GM23338 (cell line): ENCODE data around the gene FCRLA.

ENCODE experiments used
- CREB1 ChIP-seq: fragments of 250-450 bp; sonication (Bioruptor Pico); IDR thresholded peaks from 2 replicates; pipeline ENCODE4 v1.5.0; 2020; ENCODE audit warnings: low read depth, mild to moderate bottlenecking, moderate library complexity
- CTCF ChIP-seq, 2 experiments: fragments of 200-600 bp in 1 of 2; sonication (generic) in 1 of 2; conservative IDR thresholded peaks; 2 replicates each; pipeline versions ENCODE4 v1.5.1 to v1.6.1; 2016 to 2017; ENCODE audit warnings: antibody characterized with exemption in 2 of 2, low read depth in 2 of 2, mild to moderate bottlenecking in 2 of 2, moderate library complexity in 1 of 2
- EZH2 ChIP-seq: fragments of 200-600 bp; sonication (generic); IDR thresholded peaks from one replicate; pipeline ENCODE4 v1.8.0; 2017; ENCODE audit warnings: antibody characterized with exemption, mild to moderate bottlenecking, low read depth; ENCODE audit not compliant: unreplicated experiment
- EZH2phosphoT487 ChIP-seq: fragments of 200-600 bp; sonication (generic); IDR thresholded peaks from one replicate; pipeline ENCODE4 v1.8.1; 2018; ENCODE audit warnings: antibody characterized with exemption; ENCODE audit not compliant: unreplicated experiment
- JUNB ChIP-seq: IDR thresholded peaks from one replicate; pipeline ENCODE4 v1.6.1; 2016; ENCODE audit warnings: antibody characterized with exemption; ENCODE audit not compliant: unreplicated experiment
- NANOG ChIP-seq: IDR thresholded peaks from 2 replicates; pipeline ENCODE4 v1.6.1; 2016; ENCODE audit warnings: antibody characterized with exemption, borderline replicate concordance
- POLR2AphosphoS5 ChIP-seq: IDR thresholded peaks from 2 replicates; pipeline ENCODE4 v1.6.1; 2016; ENCODE audit warnings: antibody characterized with exemption, low read depth
- REST ChIP-seq: IDR thresholded peaks from one replicate; pipeline ENCODE4 v1.6.1; 2018; ENCODE audit warnings: antibody characterized with exemption; ENCODE audit not compliant: unreplicated experiment
- STAT1 ChIP-seq: IDR thresholded peaks from one replicate; pipeline ENCODE4 v1.6.1; 2016; ENCODE audit warnings: antibody characterized with exemption; ENCODE audit not compliant: unreplicated experiment
- ZNF114 ChIP-seq: fragments of 250-450 bp; sonication (Bioruptor Pico); IDR thresholded peaks from 2 replicates; pipeline ENCODE4 v1.5.0; 2020; ENCODE audit warnings: mild to moderate bottlenecking, moderate library complexity
- ZNF331 ChIP-seq: fragments of 250-450 bp; sonication (Bioruptor Pico); IDR thresholded peaks from 2 replicates; pipeline ENCODE4 v1.5.0; 2020; ENCODE audit warnings: low read depth, mild to moderate bottlenecking, moderate library complexity
- TF ChIP-seq, protein P1 (sequence below): IDR thresholded peaks from 2 replicates; pipeline ENCODE4 v1.6.1; 2016; ENCODE audit warnings: antibody characterized with exemption
- TF ChIP-seq, protein P2 (sequence below): fragments of 250-450 bp; sonication (Bioruptor Pico); IDR thresholded peaks from 2 replicates; pipeline ENCODE4 v1.5.0; 2020; ENCODE audit warnings: mild to moderate bottlenecking, moderate library complexity

- no peak for TF ChIP-seq EZH2
- no peak for TF ChIP-seq CTCF (conservative IDR thresholded peaks at IDR 0.05; ENCODE audit: low read depth in 2 of 2)
- no peak for TF ChIP-seq REST
- TF ChIP-seq STAT1, result no peak
- TF ChIP-seq EZH2phosphoT487, result no peak
- no peak for TF ChIP-seq ZNF114 (CRISPR knock-in tag)
- TF ChIP-seq POLR2AphosphoS5, result no peak
- no peak for TF ChIP-seq CREB1 (CRISPR knock-in tag)
- TF ChIP-seq JUNB, result no peak
- TF ChIP-seq ZNF331, result no peak
- no peak for TF ChIP-seq NANOG
- TF ChIP-seq, protein P1, sequence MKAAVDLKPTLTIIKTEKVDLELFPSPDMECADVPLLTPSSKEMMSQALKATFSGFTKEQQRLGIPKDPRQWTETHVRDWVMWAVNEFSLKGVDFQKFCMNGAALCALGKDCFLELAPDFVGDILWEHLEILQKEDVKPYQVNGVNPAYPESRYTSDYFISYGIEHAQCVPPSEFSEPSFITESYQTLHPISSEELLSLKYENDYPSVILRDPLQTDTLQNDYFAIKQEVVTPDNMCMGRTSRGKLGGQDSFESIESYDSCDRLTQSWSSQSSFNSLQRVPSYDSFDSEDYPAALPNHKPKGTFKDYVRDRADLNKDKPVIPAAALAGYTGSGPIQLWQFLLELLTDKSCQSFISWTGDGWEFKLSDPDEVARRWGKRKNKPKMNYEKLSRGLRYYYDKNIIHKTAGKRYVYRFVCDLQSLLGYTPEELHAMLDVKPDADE, result no peak
- TF ChIP-seq, protein P2, sequence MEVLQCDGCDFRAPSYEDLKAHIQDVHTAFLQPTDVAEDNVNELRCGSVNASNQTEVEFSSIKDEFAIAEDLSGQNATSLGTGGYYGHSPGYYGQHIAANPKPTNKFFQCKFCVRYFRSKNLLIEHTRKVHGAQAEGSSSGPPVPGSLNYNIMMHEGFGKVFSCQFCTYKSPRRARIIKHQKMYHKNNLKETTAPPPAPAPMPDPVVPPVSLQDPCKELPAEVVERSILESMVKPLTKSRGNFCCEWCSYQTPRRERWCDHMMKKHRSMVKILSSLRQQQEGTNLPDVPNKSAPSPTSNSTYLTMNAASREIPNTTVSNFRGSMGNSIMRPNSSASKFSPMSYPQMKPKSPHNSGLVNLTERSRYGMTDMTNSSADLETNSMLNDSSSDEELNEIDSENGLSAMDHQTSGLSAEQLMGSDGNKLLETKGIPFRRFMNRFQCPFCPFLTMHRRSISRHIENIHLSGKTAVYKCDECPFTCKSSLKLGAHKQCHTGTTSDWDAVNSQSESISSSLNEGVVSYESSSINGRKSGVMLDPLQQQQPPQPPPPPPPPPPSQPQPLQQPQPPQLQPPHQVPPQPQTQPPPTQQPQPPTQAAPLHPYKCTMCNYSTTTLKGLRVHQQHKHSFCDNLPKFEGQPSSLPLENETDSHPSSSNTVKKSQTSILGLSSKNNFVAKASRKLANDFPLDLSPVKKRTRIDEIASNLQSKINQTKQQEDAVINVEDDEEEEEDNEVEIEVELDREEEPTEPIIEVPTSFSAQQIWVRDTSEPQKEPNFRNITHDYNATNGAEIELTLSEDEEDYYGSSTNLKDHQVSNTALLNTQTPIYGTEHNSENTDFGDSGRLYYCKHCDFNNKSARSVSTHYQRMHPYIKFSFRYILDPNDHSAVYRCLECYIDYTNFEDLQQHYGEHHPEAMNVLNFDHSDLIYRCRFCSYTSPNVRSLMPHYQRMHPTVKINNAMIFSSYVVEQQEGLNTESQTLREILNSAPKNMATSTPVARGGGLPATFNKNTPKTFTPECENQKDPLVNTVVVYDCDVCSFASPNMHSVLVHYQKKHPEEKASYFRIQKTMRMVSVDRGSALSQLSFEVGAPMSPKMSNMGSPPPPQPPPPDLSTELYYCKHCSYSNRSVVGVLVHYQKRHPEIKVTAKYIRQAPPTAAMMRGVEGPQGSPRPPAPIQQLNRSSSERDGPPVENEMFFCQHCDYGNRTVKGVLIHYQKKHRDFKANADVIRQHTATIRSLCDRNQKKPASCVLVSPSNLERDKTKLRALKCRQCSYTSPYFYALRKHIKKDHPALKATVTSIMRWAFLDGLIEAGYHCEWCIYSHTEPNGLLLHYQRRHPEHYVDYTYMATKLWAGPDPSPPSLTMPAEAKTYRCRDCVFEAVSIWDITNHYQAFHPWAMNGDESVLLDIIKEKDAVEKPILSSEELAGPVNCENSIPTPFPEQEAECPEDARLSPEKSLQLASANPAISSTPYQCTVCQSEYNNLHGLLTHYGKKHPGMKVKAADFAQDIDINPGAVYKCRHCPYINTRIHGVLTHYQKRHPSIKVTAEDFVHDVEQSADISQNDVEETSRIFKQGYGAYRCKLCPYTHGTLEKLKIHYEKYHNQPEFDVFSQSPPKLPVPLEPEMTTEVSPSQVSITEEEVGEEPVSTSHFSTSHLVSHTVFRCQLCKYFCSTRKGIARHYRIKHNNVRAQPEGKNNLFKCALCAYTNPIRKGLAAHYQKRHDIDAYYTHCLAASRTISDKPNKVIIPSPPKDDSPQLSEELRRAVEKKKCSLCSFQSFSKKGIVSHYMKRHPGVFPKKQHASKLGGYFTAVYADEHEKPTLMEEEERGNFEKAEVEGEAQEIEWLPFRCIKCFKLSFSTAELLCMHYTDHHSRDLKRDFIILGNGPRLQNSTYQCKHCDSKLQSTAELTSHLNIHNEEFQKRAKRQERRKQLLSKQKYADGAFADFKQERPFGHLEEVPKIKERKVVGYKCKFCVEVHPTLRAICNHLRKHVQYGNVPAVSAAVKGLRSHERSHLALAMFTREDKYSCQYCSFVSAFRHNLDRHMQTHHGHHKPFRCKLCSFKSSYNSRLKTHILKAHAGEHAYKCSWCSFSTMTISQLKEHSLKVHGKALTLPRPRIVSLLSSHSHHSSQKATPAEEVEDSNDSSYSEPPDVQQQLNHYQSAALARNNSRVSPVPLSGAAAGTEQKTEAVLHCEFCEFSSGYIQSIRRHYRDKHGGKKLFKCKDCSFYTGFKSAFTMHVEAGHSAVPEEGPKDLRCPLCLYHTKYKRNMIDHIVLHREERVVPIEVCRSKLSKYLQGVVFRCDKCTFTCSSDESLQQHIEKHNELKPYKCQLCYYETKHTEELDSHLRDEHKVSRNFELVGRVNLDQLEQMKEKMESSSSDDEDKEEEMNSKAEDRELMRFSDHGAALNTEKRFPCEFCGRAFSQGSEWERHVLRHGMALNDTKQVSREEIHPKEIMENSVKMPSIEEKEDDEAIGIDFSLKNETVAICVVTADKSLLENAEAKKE, result no peak
These were observed 11.7 kb downstream of the FCRLA start for GRCh38 chr1:161718559-161719324.
